ENCODE data around the gene WDR3.

The WDR3 gene

GRCh38 chr1:117959364-117959763 is 29.8 kb downstream of the WDR3 start:
- Histone ChIP-seq H3K4me3 (ENCODE audit: severe bottlenecking) (no peak overlapping the region), H3K36me3 (ENCODE audit: low read depth) (peaks cover 73% of the 10 kb centered on the region), H3K27me3 (ENCODE audit: insufficient read depth, poor library complexity, severe bottlenecking) (no peaks in the 10 kb centered on the region), H3K27ac (ENCODE audit: poor library complexity, severe bottlenecking) (no peak overlapping the region), H3K9me3 (ENCODE audit: severe bottlenecking) (no peaks in the 10 kb centered on the region), H3K4me1 (ENCODE audit: insufficient read depth, poor library complexity, severe bottlenecking) (no peaks in the 10 kb centered on the region)
- DNase-seq (ENCODE audit: low spot score) = no peak
- no peak for ATAC-seq (ENCODE audit: low read depth)
- TF ChIP-seq CTCF (IDR thresholded peaks at IDR 0.05; ENCODE audit: poor library complexity, severe bottlenecking) = no peak

GRCh38 chr1:117964290-117965038 is 34.9 kb downstream of the WDR3 start:
- Histone ChIP-seq H3K27ac (ENCODE audit: poor library complexity, severe bottlenecking) (no peak overlapping the region), H3K36me3 (ENCODE audit: low read depth) (peaks cover 23% of the 10 kb centered on the region), H3K4me3 (ENCODE audit: severe bottlenecking) (no peak overlapping the region), H3K4me1 (ENCODE audit: insufficient read depth, poor library complexity, severe bottlenecking) (peaks cover 2% of the 10 kb centered on the region), H3K9me3 (ENCODE audit: severe bottlenecking) (no peaks in the 10 kb centered on the region), H3K27me3 (ENCODE audit: insufficient read depth, poor library complexity, severe bottlenecking) (no peaks in the 10 kb centered on the region)
- DNase-seq (ENCODE audit: low spot score) (no peak), ATAC-seq (ENCODE audit: low read depth) (no peak)
- TF ChIP-seq CTCF (IDR thresholded peaks at IDR 0.05; ENCODE audit: poor library complexity, severe bottlenecking) = no peak

- ATAC-seq (ENCODE audit: low read depth) (peak; percentile 59; the same call in 2 of the 3 replicates), DNase-seq (ENCODE audit: low spot score) (no peak)
- H3K27ac ChIP-seq (ENCODE audit: poor library complexity, severe bottlenecking) = no peak overlapping the region
- no peaks in the 10 kb centered on the region for H3K27me3 ChIP-seq (ENCODE audit: insufficient read depth, poor library complexity, severe bottlenecking)
- H3K4me3 ChIP-seq (ENCODE audit: severe bottlenecking) = no peak overlapping the region
- no peaks in the 10 kb centered on the region for H3K9me3 ChIP-seq (ENCODE audit: severe bottlenecking)
- peak; percentile 39 for TF ChIP-seq CTCF (IDR thresholded peaks at IDR 0.05; ENCODE audit: poor library complexity, severe bottlenecking)
- H3K36me3 ChIP-seq (ENCODE audit: low read depth) = no peaks in the 10 kb centered on the region
- H3K4me1 ChIP-seq (ENCODE audit: insufficient read depth, poor library complexity, severe bottlenecking) = peaks cover 2% of the 10 kb centered on the region
These were observed 37.9 kb downstream of the WDR3 start for GRCh38 chr1:117967477-117967876.

GRCh38 chr1:117967881-117968280 is 38.3 kb downstream of the WDR3 start:
- Histone ChIP-seq H3K36me3 (ENCODE audit: low read depth) (no peaks in the 10 kb centered on the region), H3K27me3 (ENCODE audit: insufficient read depth, poor library complexity, severe bottlenecking) (no peaks in the 10 kb centered on the region), H3K4me1 (ENCODE audit: insufficient read depth, poor library complexity, severe bottlenecking) (peaks cover 2% of the 10 kb centered on the region), H3K4me3 (ENCODE audit: severe bottlenecking) (no peak overlapping the region), H3K9me3 (ENCODE audit: severe bottlenecking) (no peaks in the 10 kb centered on the region), H3K27ac (ENCODE audit: poor library complexity, severe bottlenecking) (no peak overlapping the region)
- ATAC-seq (ENCODE audit: low read depth) (0 out of 3 replicates have a peak, but pooled peaks have one; percentile 38), DNase-seq (ENCODE audit: low spot score) (no peak)
- TF ChIP-seq CTCF (IDR thresholded peaks at IDR 0.05; ENCODE audit: poor library complexity, severe bottlenecking) = no peak

GRCh38 chr1:117970252-117970651 is 40.7 kb downstream of the WDR3 start:
- no peak overlapping the region for H3K27ac ChIP-seq (ENCODE audit: poor library complexity, severe bottlenecking)
- no peak for ATAC-seq (ENCODE audit: low read depth)
- H3K27me3 ChIP-seq (ENCODE audit: insufficient read depth, poor library complexity, severe bottlenecking) = no peaks in the 10 kb centered on the region
- H3K36me3 ChIP-seq (ENCODE audit: low read depth) = no peaks in the 10 kb centered on the region
- no peak for DNase-seq (ENCODE audit: low spot score)
- H3K9me3 ChIP-seq (ENCODE audit: severe bottlenecking) = no peaks in the 10 kb centered on the region
- peaks cover 2% of the 10 kb centered on the region for H3K4me1 ChIP-seq (ENCODE audit: insufficient read depth, poor library complexity, severe bottlenecking)
- TF ChIP-seq CTCF (IDR thresholded peaks at IDR 0.05; ENCODE audit: poor library complexity, severe bottlenecking) = no peak
- no peak overlapping the region for H3K4me3 ChIP-seq (ENCODE audit: severe bottlenecking)

Measured in RWPE2 (cell line).